HG03060 (cell line): ENCODE measurements around the gene LDHAL6B.

Source experiments
- ATAC-seq: cut with Tn5 transposase; IDR thresholded peaks from one replicate; pipeline ENCODE4 v1.9.1; 2021; ENCODE audit warnings: low read depth, moderate number of reproducible peaks; ENCODE audit not compliant: unreplicated experiment

LDHAL6B gene

DNA sequence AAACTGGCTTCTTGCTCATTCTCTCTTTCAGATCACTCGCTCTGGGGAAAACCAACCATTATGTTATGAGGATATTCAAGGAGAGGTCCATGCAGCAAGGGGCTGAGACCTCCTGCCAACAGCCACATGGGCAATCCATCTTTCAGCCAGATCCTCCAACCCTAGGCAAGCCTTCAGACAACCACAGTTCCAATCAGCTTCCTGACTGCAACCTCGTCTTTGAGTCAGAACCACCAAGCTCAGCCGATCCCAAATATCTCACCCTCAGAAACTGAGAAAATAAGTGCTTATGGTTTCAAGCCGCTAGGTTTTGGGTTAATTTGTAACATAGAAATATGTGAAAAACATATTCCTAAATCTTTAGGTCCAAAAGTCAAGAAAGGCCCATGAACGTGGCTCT, 10.3 kb downstream of the LDHAL6B start:
- ATAC-seq, result no peak

DNA sequence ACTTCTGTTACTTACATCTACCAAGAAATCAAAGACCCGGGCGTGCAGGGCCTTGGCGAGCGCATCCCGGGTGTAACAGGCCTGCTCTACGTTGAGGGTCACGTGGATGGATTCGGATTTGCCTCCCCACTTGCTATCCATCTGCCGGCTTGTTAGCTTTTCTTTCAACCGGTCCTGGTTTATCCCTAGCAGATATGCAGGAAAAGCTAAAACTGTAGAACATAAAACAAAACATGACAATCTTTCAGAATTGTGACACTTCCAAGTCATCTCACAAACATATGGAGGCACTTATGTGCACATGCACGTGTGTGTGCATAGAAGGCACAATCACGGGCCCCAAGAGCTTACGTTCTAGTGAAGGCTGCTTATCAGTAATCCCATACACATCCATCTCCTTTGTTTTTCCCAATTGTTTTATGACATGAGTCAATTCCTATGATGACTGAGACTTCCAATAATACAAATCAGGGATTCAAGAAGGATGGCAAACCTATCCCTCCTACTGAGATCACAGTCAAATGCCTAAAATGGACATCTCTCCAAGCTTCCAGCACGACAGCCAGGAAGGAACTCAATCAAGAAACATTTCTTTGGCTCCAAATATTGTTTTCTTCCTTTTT, 11.3 kb downstream of the LDHAL6B start:
- ATAC-seq, result no peak

DNA sequence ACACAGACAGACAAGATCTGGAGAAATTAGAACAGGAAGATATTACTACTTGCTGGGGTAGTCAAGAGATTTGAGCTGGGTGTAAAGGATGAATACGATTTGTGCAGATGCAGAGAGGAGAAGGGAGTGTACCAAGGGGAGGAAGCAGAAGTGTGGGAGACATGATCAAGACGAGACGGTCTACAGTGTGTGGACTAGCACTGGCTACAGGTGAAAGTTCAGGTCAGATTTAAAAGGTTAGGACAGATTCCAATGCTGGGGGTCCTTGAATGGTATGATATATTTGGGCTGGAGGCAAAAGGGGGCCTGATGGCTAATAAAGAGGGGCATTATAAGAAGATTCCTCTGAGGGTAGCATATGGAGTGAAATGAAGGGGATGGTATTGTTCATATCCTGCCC, 12.1 kb downstream of the LDHAL6B start:
- no peak for ATAC-seq

DNA sequence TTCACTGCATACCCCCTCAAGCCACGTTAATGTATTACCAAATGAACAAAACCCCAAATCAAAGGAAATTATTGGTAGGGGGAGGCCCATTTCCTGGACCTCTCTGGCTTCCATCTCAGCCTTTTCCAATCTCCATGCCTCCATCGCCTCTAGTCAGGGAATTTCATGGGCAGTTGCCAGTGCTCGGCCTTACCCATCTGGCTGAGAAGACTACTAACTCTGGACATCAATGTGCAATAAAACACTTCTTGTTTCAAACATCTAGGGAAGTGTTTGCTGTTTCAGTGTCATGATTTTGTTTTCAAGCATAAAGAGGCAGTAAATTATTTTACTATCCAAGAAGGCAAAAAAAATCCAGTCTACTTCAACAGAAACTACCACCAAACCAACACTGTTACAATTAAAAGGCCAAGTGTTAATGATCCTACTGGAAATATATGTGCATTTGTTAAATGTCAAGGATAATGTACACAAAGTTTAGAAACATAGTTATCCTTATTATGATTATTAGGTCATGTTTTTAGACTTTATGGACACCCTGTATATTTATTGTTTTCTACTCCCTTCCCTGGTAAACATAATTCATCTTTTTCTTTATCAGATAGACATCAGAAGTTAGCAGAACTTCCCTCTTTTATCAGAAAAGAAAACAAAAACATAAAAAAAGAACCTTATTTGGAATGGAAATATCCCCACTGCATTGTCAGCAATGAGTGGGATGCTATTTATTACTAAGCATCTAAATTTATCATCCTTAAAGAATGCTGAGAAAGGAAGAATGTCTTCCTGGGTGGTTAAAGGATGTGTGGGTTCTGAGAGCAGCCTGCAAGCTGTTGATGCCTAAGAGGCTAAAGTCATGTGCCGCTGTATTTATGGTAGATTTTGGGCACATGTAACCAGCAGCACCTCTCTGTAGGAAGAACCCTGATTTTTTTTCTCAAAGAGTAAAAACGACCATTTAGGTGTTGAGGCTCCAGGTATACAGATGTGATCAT, 15.2 kb downstream of the LDHAL6B start:
- ATAC-seq, result no peak

DNA sequence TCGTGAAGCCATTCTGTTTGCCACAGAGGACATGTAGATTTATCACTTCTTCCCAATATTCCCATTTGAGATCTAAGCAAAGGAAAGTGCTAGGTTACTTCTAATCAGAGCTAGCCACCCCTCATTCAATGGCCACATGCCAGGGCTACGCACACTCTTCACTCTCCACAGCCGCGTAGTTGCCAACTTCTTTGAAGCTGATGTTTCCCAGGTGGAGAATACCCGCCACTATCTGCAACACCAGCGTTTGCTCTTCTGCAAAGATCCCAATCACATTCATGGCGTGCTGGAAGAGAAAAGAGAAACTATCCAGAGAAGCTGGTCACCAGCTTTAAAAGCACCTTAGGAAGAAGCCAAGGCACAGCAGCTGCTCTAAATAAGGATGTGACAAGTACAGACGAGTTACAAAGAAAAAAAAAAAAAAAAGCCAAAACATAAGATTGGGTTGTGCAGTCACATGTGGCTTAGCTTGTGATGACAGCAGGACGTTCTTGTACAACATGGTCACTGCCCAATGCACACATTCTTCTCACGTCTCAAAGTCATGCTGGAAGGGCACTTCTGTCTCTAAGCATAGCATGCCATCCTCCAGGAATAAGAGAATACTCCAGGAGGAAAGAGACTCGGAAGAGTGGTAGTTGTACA, 16.4 kb downstream of the LDHAL6B start:
- no peak for ATAC-seq

DNA sequence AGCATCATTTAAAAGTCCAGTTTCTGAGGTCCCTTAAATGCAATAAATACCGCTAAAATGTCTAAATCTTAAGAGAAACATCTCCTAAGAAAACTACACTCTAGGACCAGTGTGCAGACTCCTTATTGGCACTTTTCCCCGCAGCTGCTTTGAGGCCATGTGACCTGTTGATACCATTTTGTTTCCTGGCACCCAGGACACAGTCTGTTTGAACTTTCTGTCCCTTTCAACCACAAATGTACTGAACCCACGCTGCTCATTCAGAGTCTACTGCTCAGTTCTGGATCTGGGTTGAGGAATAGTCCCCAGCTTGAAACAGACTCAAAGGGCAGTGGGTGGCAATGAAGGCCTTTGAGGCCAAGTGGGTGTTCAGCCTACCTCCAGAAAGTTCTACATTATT, 17.1 kb downstream of the LDHAL6B start:
- ATAC-seq, result no peak

DNA sequence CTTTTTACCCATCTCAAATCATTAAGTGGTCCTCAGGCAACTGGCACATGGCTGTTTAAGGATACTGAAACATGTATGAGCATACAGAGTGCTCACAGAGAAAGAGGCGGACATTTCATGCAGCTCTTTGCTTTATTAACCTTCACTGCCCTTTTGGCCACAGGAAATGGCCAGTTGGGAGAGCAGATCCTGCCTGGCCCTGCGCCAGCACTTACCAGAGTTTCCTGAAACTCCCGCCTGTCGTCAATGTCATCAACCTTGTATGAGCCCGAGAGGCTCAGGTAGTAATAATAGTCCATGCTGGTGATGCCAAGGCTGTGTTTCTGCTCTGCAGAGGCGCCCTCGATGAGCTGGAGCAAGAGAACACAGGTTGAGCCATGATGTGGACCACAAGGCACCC, 17.8 kb downstream of the LDHAL6B start:
- ATAC-seq, result no peak

DNA sequence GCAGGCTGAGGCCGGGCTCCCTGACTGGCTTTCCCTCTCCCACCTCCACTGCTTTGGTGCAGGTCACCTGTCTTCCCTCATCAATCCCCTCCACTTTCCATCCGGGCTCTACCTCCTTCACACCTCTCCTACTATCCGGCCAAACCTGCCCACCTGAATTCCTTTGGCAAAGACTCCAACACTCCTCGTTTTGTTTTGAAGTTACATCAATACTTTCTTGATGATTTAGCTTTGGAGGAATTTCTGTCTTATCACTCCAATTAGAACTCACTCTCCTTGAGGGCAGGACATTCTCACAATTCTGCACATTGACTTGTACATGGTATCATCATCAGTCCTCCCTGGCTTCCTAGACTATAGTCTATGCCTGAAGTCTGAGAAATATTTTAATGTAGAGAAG, 20.4 kb downstream of the LDHAL6B start:
- no peak for ATAC-seq

DNA sequence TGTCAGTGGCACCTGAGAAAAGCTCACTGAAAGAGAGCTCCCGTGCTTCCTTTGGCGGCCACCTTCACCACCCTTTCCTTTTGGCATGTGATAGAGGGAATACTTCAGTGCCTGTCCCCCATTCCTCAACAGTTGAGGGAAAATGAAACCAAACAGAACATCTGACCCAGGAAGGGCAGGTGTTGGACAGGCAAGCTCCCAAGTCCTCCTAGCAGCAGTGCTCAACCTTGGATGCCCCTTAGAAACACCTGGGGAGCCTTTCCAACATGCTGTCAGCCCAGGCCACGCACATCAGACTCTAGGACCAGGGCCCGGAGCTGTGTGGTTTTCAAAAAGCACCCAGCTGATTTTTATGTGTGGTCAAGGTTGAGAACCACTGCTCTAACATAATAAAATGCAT, 22.4 kb downstream of the LDHAL6B start:
- no peak for ATAC-seq

DNA sequence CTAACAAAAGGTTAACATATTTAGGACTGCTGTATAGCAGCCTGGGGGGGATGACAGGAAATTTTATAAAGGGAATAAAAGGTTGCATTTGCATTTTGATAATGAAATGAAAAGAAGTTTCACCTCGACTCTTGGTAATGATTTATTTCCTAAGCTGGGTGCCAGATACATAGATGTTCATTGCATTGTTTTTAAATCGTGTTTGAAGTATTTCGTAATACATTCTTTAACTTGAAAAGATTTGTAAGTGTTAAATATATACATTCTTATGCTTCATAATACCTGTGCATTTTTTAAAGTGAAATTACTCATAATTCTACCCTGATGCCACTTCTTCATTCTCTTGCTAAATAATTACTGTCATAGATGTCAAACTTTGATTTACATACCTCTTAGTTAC, 22.8 kb downstream of the LDHAL6B start:
- ATAC-seq, result no peak

DNA sequence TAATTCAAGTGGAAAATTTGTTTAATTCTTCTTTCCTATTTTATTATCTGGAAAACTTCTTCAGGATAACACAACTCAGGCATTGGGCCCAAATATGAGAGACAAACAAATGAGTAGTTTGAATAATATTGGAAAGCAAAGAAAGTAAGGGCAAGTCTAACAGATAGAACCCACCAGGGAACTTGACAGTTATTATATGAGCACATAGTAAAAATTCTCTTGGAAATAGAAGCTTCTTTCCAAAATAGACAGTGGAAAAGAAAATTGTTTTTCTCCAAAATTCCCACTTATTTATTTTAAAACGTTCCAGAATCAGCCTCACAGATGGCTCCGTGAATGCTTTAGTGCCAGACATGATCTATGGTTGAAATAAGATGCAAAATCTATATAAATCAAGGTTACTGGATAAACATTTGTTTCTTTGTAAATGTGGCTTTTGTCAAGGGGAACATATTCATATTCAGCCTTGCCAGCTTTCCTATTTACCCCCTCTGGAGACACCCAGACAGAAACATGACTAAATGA, 23.9 kb downstream of the LDHAL6B start:
- no peak for ATAC-seq

DNA sequence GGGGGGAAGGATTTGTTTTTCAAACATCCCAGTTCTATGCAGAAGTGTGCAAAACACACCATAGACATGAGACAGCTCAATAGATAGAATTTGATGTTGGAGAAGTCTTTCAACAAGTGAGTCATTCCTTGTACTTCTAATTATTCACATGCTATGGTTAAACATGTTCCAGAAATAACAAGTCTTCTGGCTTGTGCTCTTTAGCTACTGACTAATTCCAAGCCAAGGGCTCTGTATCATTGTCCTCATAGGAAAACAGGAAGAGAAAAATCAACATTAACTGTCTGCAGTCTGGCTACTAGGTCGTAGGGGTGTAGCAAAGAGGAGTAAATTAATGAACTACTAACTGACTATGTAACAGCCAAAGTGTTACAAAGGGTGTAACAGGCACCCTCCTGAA, 25.8 kb downstream of the LDHAL6B start:
- no peak for ATAC-seq

DNA sequence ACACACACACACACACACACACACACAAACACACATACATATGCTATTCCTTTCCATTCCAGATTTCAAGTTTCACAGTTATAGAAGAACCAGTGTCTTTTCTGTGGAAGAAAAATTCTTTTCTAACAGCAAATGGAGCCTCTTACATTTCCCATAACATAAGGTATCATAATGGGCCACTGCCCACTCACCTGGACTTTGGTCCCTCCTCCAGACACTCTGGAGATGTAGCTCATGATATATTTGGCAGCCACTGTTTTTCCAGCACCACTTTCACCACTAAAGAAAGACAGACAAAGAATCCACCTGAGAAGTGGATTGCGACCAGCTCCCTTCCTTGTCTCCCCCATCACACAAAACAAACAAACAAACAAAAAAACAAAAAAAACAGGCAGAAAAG, 29.8 kb downstream of the LDHAL6B start:
- no peak for ATAC-seq

DNA sequence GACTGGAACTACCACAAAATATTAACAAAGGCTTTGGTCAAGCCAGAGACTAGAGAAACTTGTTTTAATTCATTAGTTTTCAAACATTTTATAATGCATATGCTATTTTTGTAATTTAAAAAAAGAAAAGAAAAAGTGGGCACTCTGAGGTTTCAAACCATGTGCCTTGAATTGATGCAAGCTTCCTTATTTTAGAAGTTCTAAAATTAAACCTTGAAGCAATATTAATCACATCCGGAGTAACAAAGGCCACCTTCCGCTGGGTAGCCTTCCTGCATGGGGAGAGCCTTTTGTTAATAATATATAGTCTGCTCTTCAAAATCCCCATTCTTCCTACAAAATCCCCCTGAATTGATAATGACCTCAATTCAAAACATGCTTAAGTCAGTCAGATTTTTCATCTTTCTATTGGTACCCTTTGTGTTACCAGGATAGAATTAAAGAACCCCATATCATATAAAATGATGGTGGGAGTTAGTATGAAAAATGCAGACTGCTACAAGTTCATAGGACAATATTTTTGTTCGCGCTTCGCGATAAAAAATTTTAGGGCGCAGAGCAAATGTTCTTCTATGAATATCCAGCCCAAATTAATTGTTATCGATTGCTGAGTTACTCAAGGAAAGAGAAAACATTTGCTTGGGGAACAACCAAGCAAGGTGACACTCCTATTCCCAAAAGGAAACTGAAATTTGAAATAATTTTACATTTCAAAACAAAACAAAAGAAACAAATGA, 30.6 kb downstream of the LDHAL6B start:
- ATAC-seq, result no peak

DNA sequence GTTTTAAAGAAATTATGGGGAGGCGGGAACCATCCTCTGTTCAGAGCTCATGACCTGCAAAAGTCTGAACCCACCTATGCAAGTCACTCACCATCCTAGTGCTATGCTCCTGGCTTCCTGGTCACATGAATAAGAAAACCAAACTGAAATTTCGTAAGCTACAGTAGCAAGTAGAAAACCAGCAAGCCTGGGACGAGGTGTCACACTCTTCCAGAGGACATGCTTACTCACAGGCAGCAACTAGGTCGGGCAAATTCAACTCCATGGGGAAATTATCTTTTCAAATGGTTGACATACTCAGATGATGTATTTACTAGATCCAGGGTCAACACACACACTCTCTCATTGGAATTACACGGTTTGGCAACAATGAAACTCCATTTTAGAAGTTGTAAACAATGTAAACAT, 31.3 kb downstream of the LDHAL6B start:
- ATAC-seq, result no peak

DNA sequence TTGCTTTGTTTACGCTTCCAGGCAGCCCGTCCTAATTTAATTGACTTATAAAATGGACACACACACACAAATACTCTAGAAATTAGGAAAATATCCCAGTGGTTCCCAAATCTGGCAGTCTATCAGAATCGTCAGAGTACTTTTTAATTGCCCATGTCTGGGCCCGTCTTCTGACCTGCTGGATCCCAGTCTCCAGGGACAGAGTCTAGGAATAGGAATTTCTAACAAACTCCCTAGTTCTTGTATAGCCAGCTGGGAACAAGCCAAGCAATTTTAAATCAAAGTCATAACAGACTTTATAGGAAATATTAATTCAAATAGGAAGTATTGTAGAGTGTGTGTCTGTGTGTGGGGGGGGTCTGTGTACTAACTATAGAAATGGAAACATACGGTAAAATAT, 33.4 kb downstream of the LDHAL6B start:
- ATAC-seq, result no peak

DNA sequence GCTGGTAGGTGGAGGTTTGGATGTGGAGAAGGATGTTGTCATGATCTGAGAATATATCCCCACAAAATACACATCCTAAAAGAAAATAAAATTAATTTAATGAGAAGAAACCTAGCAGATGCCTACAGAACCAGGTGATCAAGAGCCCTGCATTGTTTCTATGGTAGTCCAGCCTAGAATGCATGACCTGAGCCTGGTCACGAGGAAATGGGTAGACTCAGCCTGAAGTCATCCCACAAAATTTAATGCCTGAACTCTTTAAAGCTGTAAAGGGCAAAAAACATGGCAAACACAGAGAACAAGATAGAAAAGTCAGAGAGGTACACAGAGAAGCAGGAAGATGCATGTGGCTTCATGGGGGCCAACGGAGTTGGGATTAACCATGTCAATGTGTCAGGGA, 36.0 kb downstream of the LDHAL6B start:
- no peak for ATAC-seq

DNA sequence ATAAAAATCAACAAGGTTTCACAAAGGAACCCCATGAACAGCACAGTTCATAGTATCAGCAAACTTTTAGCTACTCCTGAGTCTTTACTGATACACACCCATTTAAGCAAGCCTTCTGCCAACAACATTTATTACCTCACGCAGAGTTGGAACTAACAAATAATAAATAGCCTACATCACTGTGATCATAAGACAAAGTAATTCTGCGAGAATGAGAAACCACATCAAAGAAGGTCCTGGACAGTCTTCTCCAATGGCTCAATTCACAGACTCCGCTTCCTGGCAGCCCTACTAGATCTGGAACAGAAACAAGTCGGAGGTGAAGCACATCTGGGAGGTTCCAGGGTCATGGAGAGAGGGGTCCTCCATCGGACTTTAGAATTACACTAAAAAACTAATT, 37.0 kb downstream of the LDHAL6B start:
- ATAC-seq, result no peak

DNA sequence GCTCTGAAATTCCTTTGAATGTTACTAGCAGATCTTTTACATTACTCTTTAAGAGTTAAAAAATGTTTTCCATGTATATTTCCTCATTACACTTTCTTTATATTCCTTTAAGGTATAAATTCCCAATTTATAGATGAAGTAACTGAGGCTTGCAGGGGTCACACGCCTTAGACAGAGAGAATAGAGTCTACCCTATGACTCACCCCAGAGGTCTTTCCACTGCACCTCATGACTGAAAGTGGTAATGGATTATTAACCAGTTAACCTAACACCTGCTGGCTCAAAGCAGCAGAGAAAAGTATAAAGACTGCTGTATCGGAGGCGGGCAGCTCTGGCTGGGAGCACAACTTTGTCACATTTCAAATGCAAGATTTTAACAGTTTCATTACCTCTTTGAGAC, 37.7 kb downstream of the LDHAL6B start:
- ATAC-seq, result peak; percentile 91

DNA sequence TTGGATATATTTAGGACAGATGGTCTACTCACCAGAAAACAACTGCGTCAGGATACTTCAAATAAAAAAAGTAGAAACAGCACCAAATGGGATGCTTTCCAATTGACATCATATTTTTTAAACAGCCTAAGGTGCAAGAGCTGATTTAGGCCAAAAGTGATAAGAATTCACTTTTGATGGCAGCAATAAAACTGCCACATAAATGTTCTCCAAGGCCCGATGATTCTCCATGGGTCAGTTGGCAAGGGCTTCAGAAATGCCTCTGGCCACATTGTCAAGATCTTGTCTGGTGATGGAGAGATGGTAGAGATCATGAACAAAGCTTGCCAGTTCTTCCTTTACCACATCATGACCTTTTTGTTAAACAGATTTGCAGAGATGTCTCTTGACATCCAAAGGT, 38.9 kb downstream of the LDHAL6B start:
- no peak for ATAC-seq

DNA sequence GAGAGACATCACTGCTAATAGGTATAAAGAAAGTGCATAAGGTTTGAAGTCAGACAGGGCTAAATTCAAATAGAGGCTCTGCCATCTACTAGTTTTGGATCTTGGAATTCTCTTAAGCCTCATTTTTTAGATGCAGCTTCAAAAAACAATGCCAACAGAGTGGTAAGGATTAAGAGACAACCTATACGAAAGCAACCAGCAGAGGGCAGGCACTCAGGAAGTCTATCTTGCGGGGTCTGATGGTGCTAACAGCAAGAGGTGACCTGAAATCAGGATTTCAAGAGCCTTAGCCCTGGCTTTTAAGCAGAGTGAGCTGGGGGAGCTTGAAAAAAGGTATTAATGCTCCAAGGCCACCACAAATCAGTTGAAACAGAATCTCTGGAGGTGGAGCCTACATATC, 40.7 kb downstream of the LDHAL6B start:
- ATAC-seq, result no peak
